ENCODE data around the gene GNAQ.

DNA sequence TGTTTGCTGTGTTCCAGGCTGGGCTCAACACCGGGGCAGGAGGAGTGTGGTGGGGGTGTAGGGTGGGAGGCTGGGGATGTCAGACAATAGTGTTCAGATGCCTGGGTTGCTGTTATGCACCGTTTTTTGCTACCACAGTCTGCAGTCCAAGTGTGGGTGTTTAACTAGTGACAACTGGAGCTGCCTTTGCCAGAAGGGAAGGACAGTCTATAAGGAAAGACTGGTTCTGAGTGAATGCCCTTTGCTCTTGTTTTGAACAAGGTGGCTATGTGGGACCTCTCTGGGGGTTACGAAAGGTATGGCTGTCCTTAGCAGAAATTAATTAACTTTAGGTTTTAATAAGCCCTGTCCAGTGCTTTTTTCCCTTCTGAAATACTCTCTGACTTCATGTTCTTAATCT lies 265.0 kb downstream of the GNAQ start:
- TF ChIP-seq EGR1 (IDR thresholded peaks at IDR 0.05) (no peak), RAD21 (IDR thresholded peaks at IDR 0.05; ENCODE audit: low read depth) (no peak), CREB1 (IDR thresholded peaks at IDR 0.05; ENCODE audit: low read depth) (no peak), NFIC (IDR thresholded peaks at IDR 0.05) (no peak), EP300 (IDR thresholded peaks at IDR 0.05; ENCODE audit: borderline replicate concordance) (no peak), FOXM1 (IDR thresholded peaks at IDR 0.05; ENCODE audit: borderline replicate concordance, low read depth) (no peak), TAF1 (IDR thresholded peaks at IDR 0.05; ENCODE audit: low read depth) (no peak)
- TF ChIP-seq, protein P1, sequence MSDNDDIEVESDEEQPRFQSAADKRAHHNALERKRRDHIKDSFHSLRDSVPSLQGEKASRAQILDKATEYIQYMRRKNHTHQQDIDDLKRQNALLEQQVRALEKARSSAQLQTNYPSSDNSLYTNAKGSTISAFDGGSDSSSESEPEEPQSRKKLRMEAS (IDR thresholded peaks at IDR 0.05) = no peak
- TF ChIP-seq, protein P2, sequence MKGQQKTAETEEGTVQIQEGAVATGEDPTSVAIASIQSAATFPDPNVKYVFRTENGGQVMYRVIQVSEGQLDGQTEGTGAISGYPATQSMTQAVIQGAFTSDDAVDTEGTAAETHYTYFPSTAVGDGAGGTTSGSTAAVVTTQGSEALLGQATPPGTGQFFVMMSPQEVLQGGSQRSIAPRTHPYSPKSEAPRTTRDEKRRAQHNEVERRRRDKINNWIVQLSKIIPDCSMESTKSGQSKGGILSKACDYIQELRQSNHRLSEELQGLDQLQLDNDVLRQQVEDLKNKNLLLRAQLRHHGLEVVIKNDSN (IDR thresholded peaks at IDR 0.05) = no peak

Measured in Ishikawa (cell line).